GM10266 (cell line): ENCODE results near the gene ZNF747.
A peak's percentile ranks its signal among the peaks of the same experiment; 100 is the strongest.
"Not testable (repeated sequence)": the region's sequence is repeated elsewhere in the genome, so short reads cannot be mapped to it uniquely, and the experiment has no call there.

Experiments used
- DNase-seq: peaks from one replicate; pipeline ENCODE4 v3.0.0; 2012; ENCODE audit errors: extremely low spot score
- TF ChIP-seq, protein P1 (sequence below): IDR thresholded peaks from 2 replicates; pipeline ENCODE4 v1.5.1; 2012; ENCODE audit warnings: mild to moderate bottlenecking, low read depth; ENCODE audit not compliant: control insufficient read depth, insufficient read depth; ENCODE audit errors: missing control alignments

Gene ZNF747

DNA sequence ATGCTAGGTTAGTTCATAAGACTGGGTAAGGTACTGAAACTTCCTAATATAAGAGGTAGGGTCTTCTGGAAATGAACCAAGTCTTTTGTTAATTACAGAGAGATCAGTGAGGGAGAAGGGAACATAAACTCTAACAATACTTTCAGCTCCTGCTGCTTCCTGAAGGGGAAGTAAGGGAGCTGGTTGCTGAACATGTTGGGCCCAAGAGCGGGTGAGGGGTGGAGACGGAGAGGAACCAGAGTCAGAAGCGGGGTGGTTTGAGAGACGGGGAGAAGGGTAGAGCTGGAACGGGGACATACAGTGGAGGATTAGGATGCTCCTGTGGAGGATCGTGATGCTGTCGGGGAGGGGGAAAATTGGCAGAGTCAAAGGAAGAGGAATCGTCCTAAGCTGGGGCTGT is 11.5 kb upstream of the ZNF747 start:
- TF ChIP-seq, protein P1, sequence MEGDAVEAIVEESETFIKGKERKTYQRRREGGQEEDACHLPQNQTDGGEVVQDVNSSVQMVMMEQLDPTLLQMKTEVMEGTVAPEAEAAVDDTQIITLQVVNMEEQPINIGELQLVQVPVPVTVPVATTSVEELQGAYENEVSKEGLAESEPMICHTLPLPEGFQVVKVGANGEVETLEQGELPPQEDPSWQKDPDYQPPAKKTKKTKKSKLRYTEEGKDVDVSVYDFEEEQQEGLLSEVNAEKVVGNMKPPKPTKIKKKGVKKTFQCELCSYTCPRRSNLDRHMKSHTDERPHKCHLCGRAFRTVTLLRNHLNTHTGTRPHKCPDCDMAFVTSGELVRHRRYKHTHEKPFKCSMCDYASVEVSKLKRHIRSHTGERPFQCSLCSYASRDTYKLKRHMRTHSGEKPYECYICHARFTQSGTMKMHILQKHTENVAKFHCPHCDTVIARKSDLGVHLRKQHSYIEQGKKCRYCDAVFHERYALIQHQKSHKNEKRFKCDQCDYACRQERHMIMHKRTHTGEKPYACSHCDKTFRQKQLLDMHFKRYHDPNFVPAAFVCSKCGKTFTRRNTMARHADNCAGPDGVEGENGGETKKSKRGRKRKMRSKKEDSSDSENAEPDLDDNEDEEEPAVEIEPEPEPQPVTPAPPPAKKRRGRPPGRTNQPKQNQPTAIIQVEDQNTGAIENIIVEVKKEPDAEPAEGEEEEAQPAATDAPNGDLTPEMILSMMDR: no peak
- no peak for DNase-seq

- DNase-seq: no peak
- TF ChIP-seq, protein P1: no peak
These were observed 8.4 kb upstream of the ZNF747 start for GRCh38 chr16:30543067-30543466.

- DNase-seq: no peak
- TF ChIP-seq, protein P1: no peak
These were observed 7.1 kb upstream of the ZNF747 start for GRCh38 chr16:30541502-30542329.

DNA sequence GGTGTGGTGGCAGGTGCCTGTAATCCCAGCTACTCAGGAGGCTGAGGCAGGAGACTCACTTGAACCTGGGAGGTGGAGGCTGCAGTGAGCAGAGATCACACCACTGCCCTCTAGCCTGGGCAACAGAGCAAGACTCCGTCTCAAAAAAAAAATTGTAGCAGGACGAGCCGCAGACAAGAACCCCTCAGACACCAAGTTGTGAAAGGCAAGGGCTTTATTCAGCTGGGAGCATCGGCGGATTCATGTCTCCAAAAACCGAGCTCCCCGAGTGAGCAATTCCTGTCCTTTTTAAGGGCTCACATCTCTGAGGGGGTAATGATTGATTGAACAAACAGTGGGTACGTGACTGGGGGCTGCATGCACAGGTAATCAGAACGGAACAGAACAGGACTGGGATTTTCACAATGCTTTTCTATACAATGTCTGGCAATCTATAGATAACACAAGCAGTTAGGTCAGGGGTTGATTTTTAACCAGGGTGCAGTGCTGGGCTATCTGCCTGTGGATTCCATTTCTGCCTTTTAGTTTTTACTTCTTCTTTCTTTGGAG is 6.3 kb upstream of the ZNF747 start:
- not testable (repeated sequence) for DNase-seq

DNA sequence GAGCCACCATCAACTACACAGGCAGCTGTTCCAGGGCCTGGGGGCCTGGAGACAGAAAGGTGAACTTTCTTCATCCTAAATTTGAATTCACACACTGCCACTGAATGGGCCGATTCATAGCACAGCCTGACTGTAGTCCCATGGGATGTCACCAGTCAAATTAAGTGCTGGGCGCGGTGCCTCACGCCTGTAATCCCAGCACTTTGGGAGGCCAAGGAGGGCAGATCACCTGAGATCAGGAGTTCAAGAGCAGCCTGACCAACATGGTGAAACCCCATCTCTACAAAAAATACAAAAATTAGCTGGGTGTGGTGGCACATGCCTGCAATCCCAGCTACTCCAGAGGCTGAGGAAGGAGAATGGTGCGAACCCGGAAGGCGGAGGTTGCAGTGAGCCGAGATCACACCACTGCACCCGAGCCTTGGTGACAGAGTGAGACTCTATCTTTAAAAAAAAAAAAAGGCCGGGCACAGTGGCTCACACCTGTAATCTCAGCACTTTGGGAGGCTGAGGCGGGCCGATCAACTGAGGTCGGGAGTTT is 5.4 kb upstream of the ZNF747 start:
- not testable (repeated sequence) for DNase-seq

GRCh38 chr16:30539000-30539964 is 4.6 kb upstream of the ZNF747 start:
- TF ChIP-seq, protein P1: no peak
- no peak for DNase-seq

DNA sequence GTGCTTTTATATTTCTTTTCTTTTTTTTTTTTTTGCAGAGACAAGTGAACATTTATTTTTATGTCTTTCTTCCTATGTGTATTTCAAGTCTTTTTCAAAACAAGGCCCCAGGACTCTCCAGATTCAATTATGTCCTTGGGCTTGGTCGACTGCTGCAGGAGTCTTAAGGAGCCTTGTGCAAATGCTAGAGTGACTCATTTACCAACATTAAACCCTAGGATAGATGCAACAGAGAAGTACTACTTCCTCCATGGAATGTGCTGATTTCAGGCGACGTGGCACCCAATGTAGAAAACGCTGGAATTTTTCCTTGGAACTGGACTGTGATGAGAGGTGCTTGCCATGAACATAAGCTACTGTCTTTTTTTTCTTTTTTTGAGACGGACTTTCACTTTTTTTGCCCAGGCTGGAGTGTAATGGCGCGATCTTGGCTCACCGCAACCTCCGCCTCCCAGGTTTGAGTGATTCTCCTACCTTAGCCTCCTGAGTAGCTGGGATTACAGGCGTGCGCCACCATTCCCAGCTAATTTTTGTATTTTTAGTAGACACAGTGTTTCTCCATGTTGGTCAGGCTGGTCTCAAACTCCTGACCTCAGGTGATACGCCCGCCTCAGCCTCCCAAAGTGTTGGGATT is 1.9 kb upstream of the ZNF747 start:
- DNase-seq: not testable (repeated sequence)

DNA sequence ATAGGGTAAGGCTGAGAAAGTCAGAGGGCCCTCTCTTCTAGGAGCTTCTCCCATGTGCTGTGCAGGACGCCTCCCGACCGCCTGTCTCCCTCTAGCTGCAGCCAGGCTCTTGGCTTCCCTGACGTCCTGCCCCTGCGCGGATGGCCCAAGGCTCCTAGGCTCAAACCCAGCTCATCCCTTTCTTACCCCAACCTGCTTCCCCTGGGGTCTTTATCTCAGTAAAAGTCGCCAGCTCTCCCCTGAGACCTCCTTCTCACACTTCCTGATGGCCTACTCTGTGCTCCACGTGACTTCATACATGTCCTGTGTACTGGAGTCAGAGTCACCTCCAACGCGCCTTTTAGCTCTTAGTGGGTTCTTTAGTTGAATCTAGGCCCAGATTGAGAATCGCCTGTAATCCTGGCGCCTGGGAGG is 1.1 kb upstream of the ZNF747 start:
- DNase-seq: peak; percentile 85
- TF ChIP-seq, protein P1: peak; percentile 78
